HCT116 (cell line): ENCODE measurements around the gene MYBPC1. TPM values are rescaled to one million over a fixed set of nuclear protein-coding genes. Genes with fewer than 3 reads are reported as not detected.

Experiments used
- ATAC-seq: fragments of 200-7000 bp; cut with Tn5 transposase; 2 replicates; pipeline ENCODE4 v1.9.1; 2020; ENCODE audit warnings: mild to moderate bottlenecking, moderate library complexity
- BruUV-seq: library from RNA; stranded (reverse); fragments of 400-500 nt; replicated peaks from 2 replicates; lab custom pipeline; 2021; lab: Mats Ljungman, UMichigan
- CTCF ChIA-PET: fragments of 300-600 bp; sonication (Branson Sonifier 250); formaldehyde crosslinking; loops from one replicate; lab custom pipeline; 2021; ENCODE audit warnings: antibody characterized with exemption; lab: Charles Lee
- POLR2A ChIA-PET: fragments of 300-600, 350-600 bp; sonication (Branson Sonifier 250); formaldehyde crosslinking; loops from one replicate; lab custom pipeline; 2021; ENCODE audit warnings: antibody characterized with exemption; lab: Charles Lee
- RAD21 ChIA-PET, 2 experiments: fragments of 300-600 bp; sonication (Branson Sonifier 250); formaldehyde crosslinking; loops; one replicate each; lab custom pipeline; 2023; ENCODE audit warnings: low total read pairs in 2 of 2; ENCODE audit not compliant: uncharacterized antibody in 2 of 2, unreplicated experiment in 2 of 2, low non-redundant PET in 1 of 2; lab: Charles Lee
- DNase-seq: peaks from one replicate; pipeline ENCODE4 v3.0.0-alpha.2; 2010; ENCODE audit warnings: low read depth, low spot score
- H2AFZ ChIP-seq: fragments of 200-600 bp; shearing (Covaris generic), sonication (generic); 2 replicates; pipeline ENCODE4 v1.6.1; 2017; ENCODE audit warnings: low read depth, mixed run types, mixed read lengths, antibody characterized with exemption, low read length; ENCODE audit not compliant: poor library complexity, severe bottlenecking
- H3K27ac ChIP-seq: 2 replicates; pipeline ENCODE4 v1.5.1; 2012; ENCODE audit warnings: low read depth, low read length
- H3K27me3 ChIP-seq: fragments of 200-600 bp; sonication (generic); 2 replicates; pipeline ENCODE4 v1.6.1; 2016; ENCODE audit warnings: mixed run types, low read length, mixed read lengths; ENCODE audit not compliant: insufficient read depth
- H3K36me3 ChIP-seq, 2 experiments: fragments of 200-500 bp in 1 of 2; fragments of 200-600 bp in 1 of 2; sonication (Bioruptor generic) in 1 of 2; sonication (generic) in 1 of 2; 2 replicates each; pipeline versions ENCODE4 v1.5.1 to v1.6.1; 2014 to 2016; ENCODE audit warnings: low read length in 2 of 2, inconsistent platforms in 1 of 2, mixed read lengths in 1 of 2, mixed run types in 1 of 2; ENCODE audit not compliant: insufficient read depth in 2 of 2, control insufficient read depth in 1 of 2
- H3K4me1 ChIP-seq, 2 experiments: fragments of 200-600 bp in 1 of 2; sonication (generic) in 1 of 2; 2 replicates each; pipeline versions ENCODE4 v1.5.1 to v1.6.1; 2012 to 2017; ENCODE audit warnings: low read length in 2 of 2, inconsistent platforms in 1 of 2, mild to moderate bottlenecking in 1 of 2, mixed read lengths in 1 of 2, mixed run types in 1 of 2, moderate library complexity in 1 of 2; ENCODE audit not compliant: insufficient read depth in 2 of 2, control insufficient read depth in 1 of 2
- H3K4me2 ChIP-seq: fragments of 200-600 bp; sonication (generic); 2 replicates; pipeline ENCODE4 v1.6.1; 2017; ENCODE audit warnings: mixed run types, low read length, mixed read lengths
- H3K4me3 ChIP-seq, 2 experiments: fragments of 200-600 bp in 1 of 2; sonication (generic) in 1 of 2; replicated peaks in 1 of 2; 2 replicates each; pipeline ENCODE4 v1.5.1; 2011 to 2016; ENCODE audit warnings: low read length in 2 of 2, control low read depth in 1 of 2, low read depth in 1 of 2, mild to moderate bottlenecking in 1 of 2, mixed read lengths in 1 of 2, mixed run types in 1 of 2
- H3K79me2 ChIP-seq: fragments of 200-600 bp; sonication (generic); 2 replicates; pipeline ENCODE4 v1.6.1; 2017; ENCODE audit warnings: mild to moderate bottlenecking, mixed run types, low read length, moderate library complexity, mixed read lengths; ENCODE audit not compliant: insufficient read depth
- H3K9ac ChIP-seq: fragments of 200-600 bp; sonication (generic); 2 replicates; pipeline ENCODE4 v1.6.1; 2016; ENCODE audit warnings: low read length, mixed read lengths
- H3K9me2 ChIP-seq: fragments of 200-600 bp; sonication (generic), shearing (Covaris generic); 2 replicates; pipeline ENCODE4 v1.6.1; 2017; ENCODE audit warnings: mixed run types, mild to moderate bottlenecking, moderate library complexity; ENCODE audit not compliant: insufficient read depth
- H3K9me3 ChIP-seq, 2 experiments: fragments of 200-500 bp in 1 of 2; fragments of 200-600 bp in 1 of 2; sonication (Bioruptor generic) in 1 of 2; sonication (generic) in 1 of 2; 2 replicates each; pipeline ENCODE4 v1.6.1; 2014 to 2017; ENCODE audit warnings: low read length in 2 of 2, mixed read lengths in 2 of 2, inconsistent platforms in 1 of 2, low read depth in 1 of 2, mild to moderate bottlenecking in 1 of 2, mixed run types in 1 of 2, moderate library complexity in 1 of 2; ENCODE audit not compliant: control insufficient read depth in 1 of 2, insufficient read depth in 1 of 2
- H4K20me1 ChIP-seq: fragments of 200-600 bp; sonication (generic), shearing (Covaris generic); 2 replicates; pipeline ENCODE4 v1.6.1; 2017; ENCODE audit warnings: mixed run types, mild to moderate bottlenecking, moderate library complexity; ENCODE audit not compliant: insufficient read depth
- EGR1 ChIP-seq: IDR thresholded peaks from 2 replicates; pipeline ENCODE4 v1.6.1; 2012; ENCODE audit warnings: low read depth
- ELF1 ChIP-seq: IDR thresholded peaks from 2 replicates; pipeline ENCODE4 v1.6.1; 2012; ENCODE audit warnings: low read depth, borderline replicate concordance
- EZH2phosphoT487 ChIP-seq: fragments of 200-600 bp; IDR thresholded peaks from 2 replicates; pipeline ENCODE4 v1.6.1; 2018; ENCODE audit warnings: antibody characterized with exemption, borderline replicate concordance
- FOSL1 ChIP-seq: IDR thresholded peaks from 2 replicates; pipeline ENCODE4 v1.6.1; 2012; ENCODE audit warnings: low read depth
- POLR2A ChIP-seq: IDR thresholded peaks from 2 replicates; pipeline ENCODE4 v1.7.0; 2011; ENCODE audit warnings: borderline replicate concordance; ENCODE audit not compliant: insufficient read depth, insufficient read length; ENCODE audit errors: extremely low read depth
- SIN3A ChIP-seq: IDR thresholded peaks from 2 replicates; pipeline ENCODE4 v1.6.1; 2012; ENCODE audit warnings: low read depth
- SRF ChIP-seq: IDR thresholded peaks from 2 replicates; pipeline ENCODE4 v1.6.1; 2012; ENCODE audit warnings: low read depth
- TCF7L2 ChIP-seq: IDR thresholded peaks from 2 replicates; pipeline ENCODE4 v1.7.0; 2011; ENCODE audit warnings: borderline replicate concordance, inconsistent platforms; ENCODE audit not compliant: insufficient read depth, insufficient read length; ENCODE audit errors: extremely low read depth
- YY1 ChIP-seq: IDR thresholded peaks from 2 replicates; pipeline ENCODE4 v1.6.1; 2011; ENCODE audit warnings: low read length, low read depth, moderate library complexity, mild to moderate bottlenecking; ENCODE audit not compliant: insufficient replicate concordance; ENCODE audit errors: extremely low read depth
- ZFX ChIP-seq: fragments of 450-650 bp; IDR thresholded peaks from 2 replicates; pipeline ENCODE4 v1.6.1; 2017
- intact Hi-C: fragments of 100-400 bp; cut with micrococcal nuclease; formaldehyde crosslinking; loops from 2 replicates; pipeline ENCODE4 v1.10.0; 2022
- total RNA-seq: library from RNA; stranded (reverse); gene quantifications from one replicate; pipeline ENCODE4 v1.2.1, GENCODE V29; 2021; ENCODE audit not compliant: unreplicated experiment
- TF ChIP-seq, protein P1 (sequence below): IDR thresholded peaks from 2 replicates; pipeline ENCODE4 v1.6.1; 2012
- TF ChIP-seq, protein P2 (sequence below): IDR thresholded peaks from 2 replicates; pipeline ENCODE4 v1.6.1; 2012
- TF ChIP-seq, protein P3 (sequence below): IDR thresholded peaks from 2 replicates; pipeline ENCODE4 v1.6.1; 2011; ENCODE audit warnings: mild to moderate bottlenecking, low read length, moderate library complexity; ENCODE audit not compliant: insufficient replicate concordance; ENCODE audit errors: extremely low read depth
- TF ChIP-seq, protein P4 (sequence below): IDR thresholded peaks from 2 replicates; pipeline ENCODE4 v1.6.1; 2012; ENCODE audit warnings: low read depth

MYBPC1 gene
- total RNA-seq, 1 experiment from 2014 or later, result not detected

DNA sequence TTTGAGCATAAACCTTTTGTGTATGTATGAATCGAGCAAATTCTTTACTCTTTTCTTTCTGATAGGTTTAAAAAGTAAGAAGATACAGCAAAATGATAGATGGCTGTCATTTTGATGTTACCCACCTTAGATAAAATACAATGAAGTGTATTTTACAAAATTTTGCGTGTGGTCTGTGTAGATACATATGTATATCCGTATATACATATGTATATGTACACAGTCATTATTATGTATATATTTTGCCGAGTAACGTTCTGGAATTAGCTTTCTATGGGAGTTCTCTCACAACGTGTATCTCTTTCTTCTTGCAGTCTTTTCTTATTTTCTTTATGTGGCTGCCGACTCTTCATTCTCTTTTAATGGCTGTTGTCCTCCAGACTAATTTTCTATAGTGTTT is 70.2 kb downstream of the MYBPC1 start:
- no peak for ATAC-seq
- no peak overlapping the region for H3K4me2 ChIP-seq
- no TSS peak for BruUV-seq
- H3K27me3 ChIP-seq, result no peaks in the 10 kb centered on the region
- TF ChIP-seq YY1 (no peak), SRF (no peak), POLR2A (no peak), EZH2phosphoT487 (no peak)
- TF ChIP-seq, protein P1, sequence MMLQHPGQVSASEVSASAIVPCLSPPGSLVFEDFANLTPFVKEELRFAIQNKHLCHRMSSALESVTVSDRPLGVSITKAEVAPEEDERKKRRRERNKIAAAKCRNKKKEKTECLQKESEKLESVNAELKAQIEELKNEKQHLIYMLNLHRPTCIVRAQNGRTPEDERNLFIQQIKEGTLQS, result no peak
- TF ChIP-seq, all 23 proteins: peak for 0
- no peaks in the 10 kb centered on the region for H3K9me3 ChIP-seq
- H3K27ac ChIP-seq, result no peak overlapping the region
- no peaks in the 10 kb centered on the region for H3K9me2 ChIP-seq
- H4K20me1 ChIP-seq, result no peaks in the 10 kb centered on the region
- CTCF ChIA-PET, result no interaction called here
- no peak overlapping the region for H3K9ac ChIP-seq
- H3K36me3 ChIP-seq, result no peaks in the 10 kb centered on the region
- H3K4me1 ChIP-seq, result no peaks in the 10 kb centered on the region
- no peaks in the 10 kb centered on the region for H3K79me2 ChIP-seq
- RAD21 ChIA-PET, result no interaction called here
- no peak overlapping the region for H3K4me3 ChIP-seq
- intact Hi-C loops, result no loop called here
- POLR2A ChIA-PET, result no interaction called here
- H2AFZ ChIP-seq, result no peak overlapping the region
- no peak for DNase-seq

DNA sequence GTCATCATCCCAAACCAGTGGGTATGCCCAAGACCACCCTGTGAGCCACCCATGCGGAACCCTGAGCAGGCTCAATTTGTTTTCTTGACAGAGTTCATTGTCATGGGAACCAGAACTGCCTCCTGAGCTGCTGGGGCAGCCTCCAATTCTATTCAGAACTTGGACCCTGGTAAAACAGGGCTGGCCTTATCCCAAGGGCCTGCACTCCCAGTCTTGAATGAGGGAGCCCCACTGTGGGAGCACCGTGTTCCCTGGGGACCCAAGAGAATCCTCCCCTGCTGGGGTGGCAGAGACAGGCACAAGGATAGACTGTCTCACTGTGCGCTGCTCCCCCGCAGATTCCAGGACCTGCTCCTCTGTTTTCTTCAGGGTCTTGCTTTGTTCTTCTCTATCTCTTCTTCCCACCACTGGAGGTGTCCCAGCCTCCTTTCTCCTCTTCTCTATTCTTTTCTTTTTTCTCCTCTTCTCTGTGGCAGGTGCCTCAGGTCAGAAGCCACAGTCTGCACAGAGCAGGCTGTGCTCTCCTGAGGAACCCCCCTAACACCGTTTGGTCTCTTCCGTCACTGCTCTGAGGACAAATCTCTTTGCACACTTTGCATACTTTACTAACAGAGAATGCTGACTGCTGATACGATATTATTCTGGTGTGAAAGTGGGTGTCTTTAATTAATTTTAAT is 71.4 kb downstream of the MYBPC1 start:
- Histone ChIP-seq H3K9me3 (no peaks in the 10 kb centered on the region), H3K4me1 (no peaks in the 10 kb centered on the region), H3K79me2 (no peaks in the 10 kb centered on the region), H3K4me3 (no peak overlapping the region), H2AFZ (no peak overlapping the region), H3K27ac (no peak overlapping the region), H3K36me3 (no peaks in the 10 kb centered on the region), H3K9ac (no peak overlapping the region), H4K20me1 (no peaks in the 10 kb centered on the region), H3K9me2 (no peaks in the 10 kb centered on the region), H3K4me2 (no peak overlapping the region), H3K27me3 (no peaks in the 10 kb centered on the region)
- no peak for ATAC-seq
- no peak for DNase-seq
- no TSS peak for BruUV-seq
- ChIA-PET CTCF (no interaction called here), RAD21 (no interaction called here), POLR2A (no interaction called here)
- intact Hi-C loops, result no loop called here
- TF ChIP-seq TCF7L2 (no peak), SIN3A (no peak), FOSL1 (no peak), YY1 (no peak), ELF1 (no peak), ZFX (no peak), SRF (no peak), POLR2A (no peak), EGR1 (no peak)
- TF ChIP-seq, protein P2, sequence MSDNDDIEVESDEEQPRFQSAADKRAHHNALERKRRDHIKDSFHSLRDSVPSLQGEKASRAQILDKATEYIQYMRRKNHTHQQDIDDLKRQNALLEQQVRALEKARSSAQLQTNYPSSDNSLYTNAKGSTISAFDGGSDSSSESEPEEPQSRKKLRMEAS, result no peak
- TF ChIP-seq, protein P3, sequence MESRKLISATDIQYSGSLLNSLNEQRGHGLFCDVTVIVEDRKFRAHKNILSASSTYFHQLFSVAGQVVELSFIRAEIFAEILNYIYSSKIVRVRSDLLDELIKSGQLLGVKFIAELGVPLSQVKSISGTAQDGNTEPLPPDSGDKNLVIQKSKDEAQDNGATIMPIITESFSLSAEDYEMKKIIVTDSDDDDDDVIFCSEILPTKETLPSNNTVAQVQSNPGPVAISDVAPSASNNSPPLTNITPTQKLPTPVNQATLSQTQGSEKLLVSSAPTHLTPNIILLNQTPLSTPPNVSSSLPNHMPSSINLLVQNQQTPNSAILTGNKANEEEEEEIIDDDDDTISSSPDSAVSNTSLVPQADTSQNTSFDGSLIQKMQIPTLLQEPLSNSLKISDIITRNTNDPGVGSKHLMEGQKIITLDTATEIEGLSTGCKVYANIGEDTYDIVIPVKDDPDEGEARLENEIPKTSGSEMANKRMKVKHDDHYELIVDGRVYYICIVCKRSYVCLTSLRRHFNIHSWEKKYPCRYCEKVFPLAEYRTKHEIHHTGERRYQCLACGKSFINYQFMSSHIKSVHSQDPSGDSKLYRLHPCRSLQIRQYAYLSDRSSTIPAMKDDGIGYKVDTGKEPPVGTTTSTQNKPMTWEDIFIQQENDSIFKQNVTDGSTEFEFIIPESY, result no peak
- TF ChIP-seq, protein P4, sequence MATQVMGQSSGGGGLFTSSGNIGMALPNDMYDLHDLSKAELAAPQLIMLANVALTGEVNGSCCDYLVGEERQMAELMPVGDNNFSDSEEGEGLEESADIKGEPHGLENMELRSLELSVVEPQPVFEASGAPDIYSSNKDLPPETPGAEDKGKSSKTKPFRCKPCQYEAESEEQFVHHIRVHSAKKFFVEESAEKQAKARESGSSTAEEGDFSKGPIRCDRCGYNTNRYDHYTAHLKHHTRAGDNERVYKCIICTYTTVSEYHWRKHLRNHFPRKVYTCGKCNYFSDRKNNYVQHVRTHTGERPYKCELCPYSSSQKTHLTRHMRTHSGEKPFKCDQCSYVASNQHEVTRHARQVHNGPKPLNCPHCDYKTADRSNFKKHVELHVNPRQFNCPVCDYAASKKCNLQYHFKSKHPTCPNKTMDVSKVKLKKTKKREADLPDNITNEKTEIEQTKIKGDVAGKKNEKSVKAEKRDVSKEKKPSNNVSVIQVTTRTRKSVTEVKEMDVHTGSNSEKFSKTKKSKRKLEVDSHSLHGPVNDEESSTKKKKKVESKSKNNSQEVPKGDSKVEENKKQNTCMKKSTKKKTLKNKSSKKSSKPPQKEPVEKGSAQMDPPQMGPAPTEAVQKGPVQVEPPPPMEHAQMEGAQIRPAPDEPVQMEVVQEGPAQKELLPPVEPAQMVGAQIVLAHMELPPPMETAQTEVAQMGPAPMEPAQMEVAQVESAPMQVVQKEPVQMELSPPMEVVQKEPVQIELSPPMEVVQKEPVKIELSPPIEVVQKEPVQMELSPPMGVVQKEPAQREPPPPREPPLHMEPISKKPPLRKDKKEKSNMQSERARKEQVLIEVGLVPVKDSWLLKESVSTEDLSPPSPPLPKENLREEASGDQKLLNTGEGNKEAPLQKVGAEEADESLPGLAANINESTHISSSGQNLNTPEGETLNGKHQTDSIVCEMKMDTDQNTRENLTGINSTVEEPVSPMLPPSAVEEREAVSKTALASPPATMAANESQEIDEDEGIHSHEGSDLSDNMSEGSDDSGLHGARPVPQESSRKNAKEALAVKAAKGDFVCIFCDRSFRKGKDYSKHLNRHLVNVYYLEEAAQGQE, result no peak
